Measurements from ENCODE around the gene OR51D1.

DNA sequence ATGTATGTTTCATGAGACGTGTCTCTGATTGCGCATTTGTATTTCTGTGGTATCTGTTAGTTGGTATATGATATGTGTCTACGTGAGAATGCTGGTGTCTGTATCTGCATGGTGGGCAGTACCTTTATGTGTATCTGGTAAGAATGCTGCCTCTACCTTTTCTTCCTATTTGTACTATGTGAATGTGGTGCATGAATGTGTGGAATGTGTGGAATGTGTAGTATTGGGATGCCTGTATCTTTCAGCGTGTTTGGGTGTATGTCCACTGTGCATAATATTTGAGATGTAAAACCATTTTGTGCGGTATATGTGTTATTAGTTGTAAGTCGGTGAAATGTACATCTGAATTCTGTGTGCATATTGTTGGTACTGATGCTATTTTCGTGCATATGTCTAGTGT lies 4.2 kb downstream of the OR51D1 start:
- no peak for TF ChIP-seq TAF1 (IDR thresholded peaks at IDR 0.05; ENCODE audit: low read depth, low read length)
- no peak for TF ChIP-seq POU2F2 (IDR thresholded peaks at IDR 0.05; ENCODE audit: low read depth, low read length)
- no peak for TF ChIP-seq POLR2AphosphoS5 (IDR thresholded peaks at IDR 0.05; ENCODE audit: low read depth, low read length)
- no peak for TF ChIP-seq POLR2A (IDR thresholded peaks at IDR 0.05; ENCODE audit: low read depth, low read length)
- no peak for TF ChIP-seq PAX5 (IDR thresholded peaks at IDR 0.05; ENCODE audit: insufficient read depth, low read length, severe bottlenecking)

Data from GM12891 (cell line).